Measurements from ENCODE around the gene R3HCC1L.

R3HCC1L gene

DNA sequence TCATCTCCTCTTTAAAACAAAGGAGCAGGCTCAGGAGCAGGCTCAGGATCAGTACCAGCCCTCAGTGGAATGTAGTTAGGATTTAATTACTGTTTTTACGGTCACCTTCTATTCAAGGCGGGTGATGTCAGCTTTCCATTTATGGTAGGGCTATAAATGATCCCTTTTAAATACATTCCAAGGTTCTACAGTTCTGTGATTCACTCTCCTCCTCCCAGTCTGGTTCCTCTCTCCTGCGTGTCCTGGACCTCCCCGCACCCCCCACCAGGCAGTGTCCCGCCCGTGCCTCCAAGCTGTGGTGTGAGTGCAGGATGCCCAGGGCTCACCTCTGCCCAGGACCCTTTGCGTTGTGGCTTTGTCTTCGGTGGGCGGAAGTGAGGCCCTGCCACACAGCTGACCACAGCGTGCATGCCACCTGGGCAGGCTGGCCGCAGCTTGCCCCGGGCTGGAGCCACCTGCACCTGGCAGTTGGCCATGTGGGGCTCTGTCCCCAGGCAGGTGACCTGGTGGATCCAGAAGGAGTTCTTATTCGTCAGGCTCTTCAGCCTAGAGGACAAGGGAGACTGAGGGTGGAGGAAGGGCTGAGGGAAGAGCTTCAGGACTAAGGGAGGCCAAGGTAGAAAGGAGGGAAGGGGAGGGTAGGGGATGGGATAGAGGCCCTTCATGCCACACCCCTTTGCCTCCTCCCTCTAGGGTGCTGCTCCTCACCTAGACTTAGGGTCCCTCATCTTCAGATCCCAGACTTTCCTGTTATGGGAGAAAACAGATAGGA, 124.4 kb downstream of the R3HCC1L start:
- H3K9ac ChIP-seq (ENCODE audit: low read length): 0 out of 2 replicates have a peak overlapping the region, but pooled peaks have one; percentile 4
- TF ChIP-seq EZH2 (optimal IDR thresholded peaks at IDR 0.05; ENCODE audit: low read depth, low read length) (no peak), CTCF (IDR thresholded peaks at IDR 0.05; ENCODE audit: low read length) (no peak), EZH2phosphoT487 (IDR thresholded peaks at IDR 0.05; ENCODE audit: low read length) (no peak)
- H3K4me3 ChIP-seq (ENCODE audit: low read length): no peak overlapping the region
- no peak overlapping the region for H2AFZ ChIP-seq (ENCODE audit: low read length)
- H4K20me1 ChIP-seq (ENCODE audit: insufficient read depth, low read length): no peaks in the 10 kb centered on the region
- peak overlapping the region; percentile 43 for H3K4me2 ChIP-seq (ENCODE audit: low read depth, low read length)
- H3K9me3 ChIP-seq (replicated peaks; ENCODE audit: insufficient read depth, low read length): no peaks in the 10 kb centered on the region
- no peaks in the 10 kb centered on the region for H3K9me2 ChIP-seq (replicated peaks; ENCODE audit: insufficient read depth, low read length)
- no peaks in the 10 kb centered on the region for H3K36me3 ChIP-seq (replicated peaks; ENCODE audit: insufficient read depth, low read length)
- peak overlapping the region; percentile 57; the same call in 1 of the 2 replicates for H3K27ac ChIP-seq (ENCODE audit: low read length)
- H3K79me2 ChIP-seq (ENCODE audit: low read length): no peaks in the 10 kb centered on the region
- H3F3A ChIP-seq (ENCODE audit: insufficient read depth, low read length): peaks cover 15% of the 10 kb centered on the region
- peak; percentile 68 for DNase-seq
- no peaks in the 10 kb centered on the region for H3K27me3 ChIP-seq (replicated peaks; ENCODE audit: insufficient read depth, low read length)
- H3K4me1 ChIP-seq (ENCODE audit: low read length): peaks cover 57% of the 10 kb centered on the region

DNA sequence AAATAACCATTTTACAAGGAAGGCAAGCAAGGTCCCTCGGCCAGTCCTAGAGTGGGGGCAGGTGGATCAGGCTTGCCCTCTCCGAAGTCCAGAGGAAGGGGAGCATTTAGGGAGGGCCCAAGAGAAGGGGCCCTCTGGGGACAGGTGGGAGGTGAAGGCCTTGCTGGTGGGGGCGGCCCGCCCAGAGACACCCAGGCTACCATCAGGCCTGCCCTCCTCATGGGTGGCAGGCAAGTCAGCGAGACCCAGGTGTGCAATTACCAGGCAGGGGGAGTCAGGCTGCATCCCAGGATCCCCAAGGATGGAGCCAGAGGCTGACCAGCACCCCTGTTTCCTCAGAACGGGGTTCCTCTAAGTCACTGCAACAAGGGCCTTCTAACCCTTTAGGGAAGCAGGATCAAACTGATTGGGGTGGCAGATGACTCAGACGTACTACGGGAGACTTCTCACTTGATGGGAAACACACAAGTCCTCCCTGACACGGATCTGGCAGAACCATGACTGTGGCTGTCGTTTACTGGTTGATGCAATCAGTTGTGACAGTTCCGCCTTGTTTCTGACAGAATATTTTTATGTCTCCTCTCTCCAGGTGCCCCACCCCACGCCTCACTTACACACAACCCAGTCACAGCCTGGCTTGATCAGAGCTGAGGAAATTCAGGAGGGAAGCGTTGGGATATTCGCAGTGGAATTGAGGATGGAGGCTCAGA, 125.3 kb downstream of the R3HCC1L start:
- no peak for DNase-seq
- H3K9ac ChIP-seq (ENCODE audit: low read length): 0 out of 2 replicates have a peak overlapping the region, but pooled peaks have one; percentile 4

GRCh38 chr10:98260350-98260749, 125.9 kb downstream of the R3HCC1L start:
- Histone ChIP-seq H3K4me2 (ENCODE audit: low read depth, low read length) (no peak overlapping the region), H2AFZ (ENCODE audit: low read length) (no peak overlapping the region), H3K4me3 (ENCODE audit: low read length) (no peak overlapping the region), H3K9me3 (replicated peaks; ENCODE audit: insufficient read depth, low read length) (no peaks in the 10 kb centered on the region), H3K4me1 (ENCODE audit: low read length) (peaks cover 42% of the 10 kb centered on the region), H3K9me2 (replicated peaks; ENCODE audit: insufficient read depth, low read length) (no peaks in the 10 kb centered on the region), H3K36me3 (replicated peaks; ENCODE audit: insufficient read depth, low read length) (no peaks in the 10 kb centered on the region), H3F3A (ENCODE audit: insufficient read depth, low read length) (peaks cover under 1% of the 10 kb centered on the region; the same call in 1 of the 2 replicates), H4K20me1 (ENCODE audit: insufficient read depth, low read length) (no peaks in the 10 kb centered on the region), H3K79me2 (ENCODE audit: low read length) (no peaks in the 10 kb centered on the region), H3K27ac (ENCODE audit: low read length) (no peak overlapping the region), H3K27me3 (replicated peaks; ENCODE audit: insufficient read depth, low read length) (no peaks in the 10 kb centered on the region), H3K9ac (ENCODE audit: low read length) (no peak overlapping the region)
- TF ChIP-seq EZH2phosphoT487 (IDR thresholded peaks at IDR 0.05; ENCODE audit: low read length): no peak
- TF ChIP-seq CTCF (IDR thresholded peaks at IDR 0.05; ENCODE audit: low read length): no peak
- no peak for TF ChIP-seq EZH2 (optimal IDR thresholded peaks at IDR 0.05; ENCODE audit: low read depth, low read length)
- DNase-seq: no peak

More for the DNA sequence above, 125.3 kb downstream of the R3HCC1L start:
- Histone ChIP-seq H3F3A (ENCODE audit: insufficient read depth, low read length) (peaks cover 6% of the 10 kb centered on the region), H3K9me3 (replicated peaks; ENCODE audit: insufficient read depth, low read length) (no peaks in the 10 kb centered on the region), H4K20me1 (ENCODE audit: insufficient read depth, low read length) (no peaks in the 10 kb centered on the region), H2AFZ (ENCODE audit: low read length) (no peak overlapping the region), H3K27ac (ENCODE audit: low read length) (peak overlapping the region; percentile 57; the same call in 1 of the 2 replicates), H3K36me3 (replicated peaks; ENCODE audit: insufficient read depth, low read length) (no peaks in the 10 kb centered on the region), H3K4me1 (ENCODE audit: low read length) (peaks cover 48% of the 10 kb centered on the region), H3K9me2 (replicated peaks; ENCODE audit: insufficient read depth, low read length) (no peaks in the 10 kb centered on the region), H3K4me3 (ENCODE audit: low read length) (no peak overlapping the region), H3K79me2 (ENCODE audit: low read length) (no peaks in the 10 kb centered on the region), H3K4me2 (ENCODE audit: low read depth, low read length) (peak overlapping the region; percentile 43), H3K27me3 (replicated peaks; ENCODE audit: insufficient read depth, low read length) (no peaks in the 10 kb centered on the region)
- TF ChIP-seq EZH2 (optimal IDR thresholded peaks at IDR 0.05; ENCODE audit: low read depth, low read length) (no peak), CTCF (IDR thresholded peaks at IDR 0.05; ENCODE audit: low read length) (no peak), EZH2phosphoT487 (IDR thresholded peaks at IDR 0.05; ENCODE audit: low read length) (no peak)
